Upper lobe of left lung (tissue), 4 donors: Measurements from ENCODE around the gene C3orf22.

ENCODE experiments used
- POLR2A ChIP-seq, 4 donors: fragments of 450-650 bp; IDR thresholded peaks; one replicate each; pipeline ENCODE4 v1.5.1; 2016 to 2017; ENCODE audit warnings: antibody characterized with exemption in 4 of 4, mild to moderate bottlenecking in 2 of 4
- TF ChIP-seq, protein P1 (sequence below), 6 experiments: fragments of 450-650 bp in 4 of 6; fragments of 200-600 bp in 2 of 6; sonication (generic) in 2 of 6; IDR thresholded peaks; one replicate each; pipeline ENCODE4 v1.5.1; 2016 to 2019; ENCODE audit warnings: antibody characterized with exemption in 6 of 6

DNA sequence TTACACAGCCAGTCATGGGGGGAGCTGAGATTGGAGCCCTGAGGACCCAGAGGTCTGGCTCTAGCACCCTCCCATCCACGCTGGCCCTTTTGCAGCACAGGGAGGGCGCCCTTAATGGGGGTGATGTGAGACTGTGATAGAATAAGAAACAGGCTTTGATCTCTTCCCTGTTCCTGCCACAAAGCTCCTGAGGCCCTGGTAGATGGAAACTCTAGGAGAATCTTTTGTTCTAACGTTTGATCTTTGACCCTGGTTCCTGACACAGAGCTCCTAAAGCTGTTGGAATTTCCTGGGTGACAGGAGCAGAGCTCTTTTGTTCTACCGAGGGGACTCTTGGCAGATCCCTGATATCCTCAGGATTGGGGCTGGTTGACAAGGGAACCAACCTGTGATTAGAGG, 40.0 kb downstream of the C3orf22 start:
- TF ChIP-seq POLR2A (IDR thresholded peaks at IDR 0.05), result no peak
- TF ChIP-seq, protein P1, sequence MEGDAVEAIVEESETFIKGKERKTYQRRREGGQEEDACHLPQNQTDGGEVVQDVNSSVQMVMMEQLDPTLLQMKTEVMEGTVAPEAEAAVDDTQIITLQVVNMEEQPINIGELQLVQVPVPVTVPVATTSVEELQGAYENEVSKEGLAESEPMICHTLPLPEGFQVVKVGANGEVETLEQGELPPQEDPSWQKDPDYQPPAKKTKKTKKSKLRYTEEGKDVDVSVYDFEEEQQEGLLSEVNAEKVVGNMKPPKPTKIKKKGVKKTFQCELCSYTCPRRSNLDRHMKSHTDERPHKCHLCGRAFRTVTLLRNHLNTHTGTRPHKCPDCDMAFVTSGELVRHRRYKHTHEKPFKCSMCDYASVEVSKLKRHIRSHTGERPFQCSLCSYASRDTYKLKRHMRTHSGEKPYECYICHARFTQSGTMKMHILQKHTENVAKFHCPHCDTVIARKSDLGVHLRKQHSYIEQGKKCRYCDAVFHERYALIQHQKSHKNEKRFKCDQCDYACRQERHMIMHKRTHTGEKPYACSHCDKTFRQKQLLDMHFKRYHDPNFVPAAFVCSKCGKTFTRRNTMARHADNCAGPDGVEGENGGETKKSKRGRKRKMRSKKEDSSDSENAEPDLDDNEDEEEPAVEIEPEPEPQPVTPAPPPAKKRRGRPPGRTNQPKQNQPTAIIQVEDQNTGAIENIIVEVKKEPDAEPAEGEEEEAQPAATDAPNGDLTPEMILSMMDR (IDR thresholded peaks at IDR 0.05), result no peak
